ENCODE results near the gene ZNF536.

The ZNF536 gene

GRCh38 chr19:30430206-30430734 is 58.1 kb downstream of the ZNF536 start:
- DNase-seq (ENCODE audit: low spot score), result no peak
- in situ Hi-C loops (cut with MboI; ENCODE audit: low sequenced_read_pairs, unreplicated experiment), result no loop called here
- no peak for TF ChIP-seq CTCF (IDR thresholded peaks at IDR 0.05; ENCODE audit: borderline replicate concordance, control extremely low read depth, extremely low read depth, insufficient read depth, missing control alignments)

- TF ChIP-seq CTCF (IDR thresholded peaks at IDR 0.05; ENCODE audit: borderline replicate concordance, control extremely low read depth, extremely low read depth, insufficient read depth, missing control alignments), result no peak
- DNase-seq (ENCODE audit: low spot score), result no peak
- in situ Hi-C loops (cut with MboI; ENCODE audit: low sequenced_read_pairs, unreplicated experiment), result no loop called here
Measured at GRCh38 chr19:30431591-30431990, 59.4 kb downstream of the ZNF536 start.

- no peak for TF ChIP-seq CTCF (IDR thresholded peaks at IDR 0.05; ENCODE audit: borderline replicate concordance, control extremely low read depth, extremely low read depth, insufficient read depth, missing control alignments)
- DNase-seq (ENCODE audit: low spot score), result no peak
- in situ Hi-C loops (cut with MboI; ENCODE audit: low sequenced_read_pairs, unreplicated experiment), result no loop called here
Measured at GRCh38 chr19:30434797-30435594, 62.8 kb downstream of the ZNF536 start.

GRCh38 chr19:30437869-30438268 is 65.7 kb downstream of the ZNF536 start:
- in situ Hi-C loops (cut with MboI; ENCODE audit: low sequenced_read_pairs, unreplicated experiment), result no loop called here
- TF ChIP-seq CTCF (IDR thresholded peaks at IDR 0.05; ENCODE audit: borderline replicate concordance, control extremely low read depth, extremely low read depth, insufficient read depth, missing control alignments), result no peak
- DNase-seq (ENCODE audit: low spot score), result no peak

GRCh38 chr19:30439310-30439709 is 67.1 kb downstream of the ZNF536 start:
- no peak for DNase-seq (ENCODE audit: low spot score)
- TF ChIP-seq CTCF (IDR thresholded peaks at IDR 0.05; ENCODE audit: borderline replicate concordance, control extremely low read depth, extremely low read depth, insufficient read depth, missing control alignments), result no peak
- in situ Hi-C loops (cut with MboI; ENCODE audit: low sequenced_read_pairs, unreplicated experiment), result no loop called here

GRCh38 chr19:30441011-30441410 is 68.8 kb downstream of the ZNF536 start:
- in situ Hi-C loops (cut with MboI; ENCODE audit: low sequenced_read_pairs, unreplicated experiment), result no loop called here
- no peak for DNase-seq (ENCODE audit: low spot score)
- no peak for TF ChIP-seq CTCF (IDR thresholded peaks at IDR 0.05; ENCODE audit: borderline replicate concordance, control extremely low read depth, extremely low read depth, insufficient read depth, missing control alignments)
